Measurements from ENCODE around the gene TIAM1. TPM values are rescaled to one million over a fixed set of nuclear protein-coding genes. Genes with fewer than 3 reads are reported as not detected.

Gene TIAM1
- total RNA-seq, 2 donors from 2014 or later = 6.0 to 38.1 TPM

DNA sequence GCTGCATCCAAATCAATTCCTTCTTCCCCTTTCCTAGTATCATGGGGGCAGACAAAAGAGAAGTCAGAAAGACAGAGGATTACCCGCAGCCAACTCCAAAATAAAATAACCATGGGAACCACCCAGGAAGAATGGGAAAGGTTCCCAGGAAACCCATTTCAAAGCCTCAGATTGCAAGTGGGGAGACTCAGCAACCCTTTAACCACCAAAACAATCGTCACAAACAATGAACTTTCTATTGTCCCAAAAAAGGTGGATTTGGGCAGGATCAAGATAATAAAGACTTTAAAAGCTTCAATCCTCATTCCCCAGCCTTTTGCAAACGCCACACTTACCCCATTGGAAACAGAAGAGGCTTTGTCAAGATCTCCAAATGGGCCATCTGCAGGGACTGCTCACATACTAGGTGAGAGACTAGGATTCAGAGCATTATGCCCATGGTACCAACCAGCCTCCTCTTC, 5.1 kb downstream of the TIAM1 start:
- Histone ChIP-seq H3K9me3 (no peaks in the 10 kb centered on the region), H3K4me1 (replicated peaks) (no peaks in the 10 kb centered on the region), H3K27ac (no peak overlapping the region), H3K4me3 (no peak overlapping the region), H3K27me3 (replicated peaks; ENCODE audit: insufficient read depth) (peaks cover 3% of the 10 kb centered on the region), H3K36me3 (no peaks in the 10 kb centered on the region)
- TF ChIP-seq, protein P1, sequence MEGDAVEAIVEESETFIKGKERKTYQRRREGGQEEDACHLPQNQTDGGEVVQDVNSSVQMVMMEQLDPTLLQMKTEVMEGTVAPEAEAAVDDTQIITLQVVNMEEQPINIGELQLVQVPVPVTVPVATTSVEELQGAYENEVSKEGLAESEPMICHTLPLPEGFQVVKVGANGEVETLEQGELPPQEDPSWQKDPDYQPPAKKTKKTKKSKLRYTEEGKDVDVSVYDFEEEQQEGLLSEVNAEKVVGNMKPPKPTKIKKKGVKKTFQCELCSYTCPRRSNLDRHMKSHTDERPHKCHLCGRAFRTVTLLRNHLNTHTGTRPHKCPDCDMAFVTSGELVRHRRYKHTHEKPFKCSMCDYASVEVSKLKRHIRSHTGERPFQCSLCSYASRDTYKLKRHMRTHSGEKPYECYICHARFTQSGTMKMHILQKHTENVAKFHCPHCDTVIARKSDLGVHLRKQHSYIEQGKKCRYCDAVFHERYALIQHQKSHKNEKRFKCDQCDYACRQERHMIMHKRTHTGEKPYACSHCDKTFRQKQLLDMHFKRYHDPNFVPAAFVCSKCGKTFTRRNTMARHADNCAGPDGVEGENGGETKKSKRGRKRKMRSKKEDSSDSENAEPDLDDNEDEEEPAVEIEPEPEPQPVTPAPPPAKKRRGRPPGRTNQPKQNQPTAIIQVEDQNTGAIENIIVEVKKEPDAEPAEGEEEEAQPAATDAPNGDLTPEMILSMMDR (IDR thresholded peaks at IDR 0.05) = no peak
- TF ChIP-seq POLR2AphosphoS5 (IDR thresholded peaks at IDR 0.05) = no peak
- TF ChIP-seq POLR2A (IDR thresholded peaks at IDR 0.05) = no peak
- DNase-seq (ENCODE audit: low spot score) = no peak
- intact Hi-C loops (cut with DNase I) = no loop called here
- WGBS = 67% methylated on average over 3 of the region's 3 CpGs

DNA sequence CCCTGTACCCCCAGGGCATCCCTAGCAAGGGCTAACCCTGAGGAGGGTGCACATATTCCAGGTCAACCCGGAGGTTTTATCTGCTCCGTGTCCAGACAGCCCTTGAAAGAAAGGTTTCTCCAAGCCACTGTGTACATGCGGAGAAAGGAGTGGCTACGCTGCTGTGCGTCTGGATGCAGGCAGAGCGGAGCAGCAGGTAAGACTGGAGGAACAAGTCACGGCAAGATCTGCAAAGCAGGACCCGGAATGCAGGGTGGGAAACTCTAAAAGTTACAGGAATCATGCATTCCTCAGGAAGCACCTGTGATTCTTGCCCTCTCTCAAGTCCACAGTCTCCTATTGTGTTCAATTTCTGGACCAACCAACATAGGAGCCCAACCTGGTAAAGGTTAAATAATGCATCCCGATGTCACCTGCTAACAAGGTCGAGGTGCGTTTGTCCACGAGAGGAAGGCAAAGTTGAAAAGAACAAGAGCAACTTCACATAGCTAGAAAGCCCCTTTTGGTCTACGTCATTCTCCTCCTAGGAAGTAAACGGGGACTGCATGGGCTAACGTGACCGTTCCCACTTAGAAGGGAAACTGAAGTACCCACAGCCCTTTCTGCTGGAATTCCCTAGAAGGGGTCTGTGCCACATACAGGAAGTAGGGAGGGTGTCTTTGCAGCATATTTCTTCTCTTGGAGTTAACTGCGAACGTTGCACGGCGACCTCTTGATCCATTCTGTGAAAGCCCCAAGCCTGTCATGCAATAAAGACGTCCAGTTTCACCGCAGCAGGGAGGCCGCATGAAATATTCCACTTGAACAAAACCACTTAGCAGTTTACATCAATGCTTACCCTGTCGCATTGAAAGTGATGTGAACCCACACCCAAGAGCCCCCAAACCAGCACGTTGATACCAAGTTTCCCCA, 5.8 kb downstream of the TIAM1 start:
- no peaks in the 10 kb centered on the region for H3K9me3 ChIP-seq
- peak; percentile 26 for DNase-seq (ENCODE audit: low spot score)
- H3K36me3 ChIP-seq = no peaks in the 10 kb centered on the region
- H3K27ac ChIP-seq = no peak overlapping the region
- no peaks in the 10 kb centered on the region for H3K4me1 ChIP-seq (replicated peaks)
- no peak overlapping the region for H3K4me3 ChIP-seq
- intact Hi-C loops (cut with DNase I) = no loop called here
- TF ChIP-seq POLR2A (IDR thresholded peaks at IDR 0.05) (no peak), POLR2AphosphoS5 (IDR thresholded peaks at IDR 0.05) (no peak)
- TF ChIP-seq, protein P1 (IDR thresholded peaks at IDR 0.05) = no peak
- 50% methylated on average over 25 of the region's 25 CpGs for WGBS
- H3K27me3 ChIP-seq (replicated peaks; ENCODE audit: insufficient read depth) = no peaks in the 10 kb centered on the region

DNA sequence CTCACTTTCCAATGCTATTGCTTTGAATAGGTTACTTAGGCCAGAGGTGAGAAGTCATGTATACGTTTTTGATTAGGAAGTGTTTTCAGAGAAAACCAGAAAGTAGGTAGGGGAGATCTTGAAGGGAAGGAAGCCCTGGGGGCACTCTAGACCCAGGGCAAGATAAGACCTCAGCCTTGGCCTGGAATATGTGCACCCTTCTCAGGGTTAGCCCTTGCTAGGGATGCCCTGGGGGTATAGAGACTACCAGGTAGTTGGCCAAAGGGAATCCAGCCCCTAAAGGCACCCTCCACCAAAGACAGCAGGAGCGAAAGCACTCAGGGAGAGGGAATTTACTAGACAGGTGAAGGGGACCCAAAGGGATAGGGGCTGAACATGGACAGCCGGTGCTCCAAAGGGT, 7.0 kb downstream of the TIAM1 start:
- intact Hi-C loops (cut with DNase I) = no loop called here
- H3K9me3 ChIP-seq = no peaks in the 10 kb centered on the region
- 94% methylated on average over 3 of the region's 3 CpGs for WGBS
- H3K4me3 ChIP-seq = no peak overlapping the region
- no peak for DNase-seq (ENCODE audit: low spot score)
- H3K36me3 ChIP-seq = no peaks in the 10 kb centered on the region
- TF ChIP-seq, protein P1 (IDR thresholded peaks at IDR 0.05) = no peak
- no peak for TF ChIP-seq POLR2AphosphoS5 (IDR thresholded peaks at IDR 0.05)
- no peaks in the 10 kb centered on the region for H3K4me1 ChIP-seq (replicated peaks)
- no peaks in the 10 kb centered on the region for H3K27me3 ChIP-seq (replicated peaks; ENCODE audit: insufficient read depth)
- H3K27ac ChIP-seq = no peak overlapping the region

DNA sequence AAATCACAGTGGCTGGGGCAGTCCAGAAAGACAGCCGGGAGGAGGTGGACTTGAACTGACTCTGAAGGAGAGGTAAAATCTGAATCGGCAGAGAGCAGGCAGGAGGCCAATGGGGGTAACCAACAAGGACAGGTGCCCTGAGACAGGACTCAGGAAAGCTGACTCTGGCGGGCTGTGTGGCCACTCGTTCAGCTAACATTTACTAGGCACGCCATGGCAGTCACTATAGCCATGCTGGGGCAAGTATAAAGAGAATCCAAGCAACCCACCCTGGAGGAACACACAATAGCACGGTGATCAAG, 7.4 kb downstream of the TIAM1 start:
- Histone ChIP-seq H3K27ac (no peak overlapping the region), H3K27me3 (replicated peaks; ENCODE audit: insufficient read depth) (no peaks in the 10 kb centered on the region), H3K4me3 (no peak overlapping the region), H3K9me3 (no peaks in the 10 kb centered on the region), H3K36me3 (no peaks in the 10 kb centered on the region), H3K4me1 (replicated peaks) (no peaks in the 10 kb centered on the region)
- TF ChIP-seq POLR2AphosphoS5 (IDR thresholded peaks at IDR 0.05) (no peak), POLR2A (IDR thresholded peaks at IDR 0.05) (no peak)
- TF ChIP-seq, protein P1 (IDR thresholded peaks at IDR 0.05) = no peak
- intact Hi-C loops (cut with DNase I) = no loop called here
- DNase-seq (ENCODE audit: low spot score) = no peak
- 84% methylated on average over 6 of the region's 6 CpGs for WGBS

Measured in prostate gland (tissue), 2 donors.